Kidney epithelial cell (primary cell): ENCODE results near the gene CTNNA3. TPM values are rescaled to one million over a fixed set of nuclear protein-coding genes. Genes with fewer than 3 reads are reported as not detected.

ENCODE experiments used
- DNase-seq: peaks from one replicate; pipeline ENCODE4 v3.0.0-alpha.2; 2010; ENCODE audit warnings: low read depth
- H3K27me3 ChIP-seq: 2 replicates; pipeline ENCODE4 v1.6.0; 2011; ENCODE audit warnings: low read length; ENCODE audit not compliant: control insufficient read depth, insufficient read depth
- H3K36me3 ChIP-seq: 2 replicates; pipeline ENCODE4 v1.5.1; 2011; ENCODE audit warnings: low read length; ENCODE audit not compliant: control insufficient read depth, insufficient read depth
- H3K4me3 ChIP-seq: 2 replicates; pipeline ENCODE4 v1.5.1; 2011; ENCODE audit warnings: low read depth, mild to moderate bottlenecking, control low read depth, low read length
- CTCF ChIP-seq: IDR thresholded peaks from 2 replicates; pipeline ENCODE4 v1.5.1; 2011; ENCODE audit warnings: mild to moderate bottlenecking, moderate library complexity, low read length, control low read depth, inconsistent platforms; ENCODE audit not compliant: insufficient read depth, poor library complexity, severe bottlenecking
- total RNA-seq: library from RNA; depleted of rRNA; stranded (reverse); fragments of >200 nt; gene quantifications from 2 replicates; pipeline ENCODE4 v1.2.3, GENCODE V29; 2015

Gene CTNNA3
- total RNA-seq, 1 donor from 2014 or later, result 0.79 TPM

- Histone ChIP-seq H3K27me3 (no peaks in the 10 kb centered on the region), H3K4me3 (no peak overlapping the region), H3K36me3 (no peaks in the 10 kb centered on the region)
- TF ChIP-seq CTCF, result no peak
- no peak for DNase-seq
These were observed 1508.8 kb downstream of the CTNNA3 start for GRCh38 chr10:66187053-66187733.

GRCh38 chr10:66183028-66183427 is 1513.0 kb downstream of the CTNNA3 start:
- H3K4me3 ChIP-seq, result no peak overlapping the region
- no peaks in the 10 kb centered on the region for H3K36me3 ChIP-seq
- H3K27me3 ChIP-seq, result no peaks in the 10 kb centered on the region
- no peak for DNase-seq
- TF ChIP-seq CTCF, result no peak

GRCh38 chr10:66180581-66181318 is 1515.2 kb downstream of the CTNNA3 start:
- peak; percentile 43 for TF ChIP-seq CTCF
- peak; percentile 19 for DNase-seq
- Histone ChIP-seq H3K27me3 (no peaks in the 10 kb centered on the region), H3K36me3 (no peaks in the 10 kb centered on the region), H3K4me3 (no peak overlapping the region)

GRCh38 chr10:66180021-66180420 is 1516.0 kb downstream of the CTNNA3 start:
- no peak for TF ChIP-seq CTCF
- H3K36me3 ChIP-seq, result no peaks in the 10 kb centered on the region
- no peak for DNase-seq
- no peak overlapping the region for H3K4me3 ChIP-seq
- H3K27me3 ChIP-seq, result no peaks in the 10 kb centered on the region

- H3K27me3 ChIP-seq, result no peaks in the 10 kb centered on the region
- H3K4me3 ChIP-seq, result no peak overlapping the region
- no peak for TF ChIP-seq CTCF
- no peaks in the 10 kb centered on the region for H3K36me3 ChIP-seq
- DNase-seq, result no peak
These were observed 1519.2 kb downstream of the CTNNA3 start for GRCh38 chr10:66176772-66177171.
